ENCODE results near the gene CSMD2.

CSMD2 gene

GRCh38 chr1:33985656-33986055 lies 179.4 kb downstream of the CSMD2 start:
- no peaks in the 10 kb centered on the region for H3K27me3 ChIP-seq (ENCODE audit: insufficient read depth, low read length, poor library complexity, severe bottlenecking)
- no peak overlapping the region for H2AFZ ChIP-seq (ENCODE audit: low read length)
- H3K9ac ChIP-seq (ENCODE audit: low read depth, low read length, poor library complexity, severe bottlenecking) = no peak overlapping the region
- TF ChIP-seq EZH2phosphoT487 (IDR thresholded peaks at IDR 0.05; ENCODE audit: borderline replicate concordance) = no peak
- TF ChIP-seq CTCF (conservative IDR thresholded peaks at IDR 0.05; ENCODE audit: low read length) = no peak
- H3K4me3 ChIP-seq (ENCODE audit: low read length, poor library complexity, severe bottlenecking) = no peak overlapping the region
- H3K9me2 ChIP-seq (replicated peaks; ENCODE audit: low read depth, low read length) = no peaks in the 10 kb centered on the region
- no peaks in the 10 kb centered on the region for H3F3A ChIP-seq (ENCODE audit: low read depth)
- no peaks in the 10 kb centered on the region for H3K79me2 ChIP-seq (ENCODE audit: insufficient read depth, low read length)
- no peaks in the 10 kb centered on the region for H4K20me1 ChIP-seq (ENCODE audit: insufficient read depth, low read length, poor library complexity, severe bottlenecking)
- H3K4me1 ChIP-seq (ENCODE audit: insufficient read depth, low read length, poor library complexity, severe bottlenecking) = no peaks in the 10 kb centered on the region
- H3K9me3 ChIP-seq (ENCODE audit: insufficient read depth, low read depth, low read length) = no peaks in the 10 kb centered on the region
- H3K36me3 ChIP-seq (ENCODE audit: insufficient read depth, low read length) = no peaks in the 10 kb centered on the region
- H3K4me2 ChIP-seq (ENCODE audit: low read depth, low read length, poor library complexity, severe bottlenecking) = no peak overlapping the region

GRCh38 chr1:33984906-33985565 lies 180.0 kb downstream of the CSMD2 start:
- TF ChIP-seq EZH2phosphoT487 (IDR thresholded peaks at IDR 0.05; ENCODE audit: borderline replicate concordance) (no peak), CTCF (conservative IDR thresholded peaks at IDR 0.05; ENCODE audit: low read length) (no peak)
- H3K9ac ChIP-seq (ENCODE audit: low read depth, low read length, poor library complexity, severe bottlenecking) = no peak overlapping the region
- H2AFZ ChIP-seq (ENCODE audit: low read length) = no peak overlapping the region

GRCh38 chr1:33982419-33982818 lies 182.6 kb downstream of the CSMD2 start:
- no peak overlapping the region for H3K9ac ChIP-seq (ENCODE audit: low read depth, low read length, poor library complexity, severe bottlenecking)
- no peak overlapping the region for H2AFZ ChIP-seq (ENCODE audit: low read length)
- no peaks in the 10 kb centered on the region for H3K9me3 ChIP-seq (ENCODE audit: insufficient read depth, low read depth, low read length)
- no peaks in the 10 kb centered on the region for H3K79me2 ChIP-seq (ENCODE audit: insufficient read depth, low read length)
- H3K36me3 ChIP-seq (ENCODE audit: insufficient read depth, low read length) = no peaks in the 10 kb centered on the region
- H3K9me2 ChIP-seq (replicated peaks; ENCODE audit: low read depth, low read length) = no peaks in the 10 kb centered on the region
- H3K4me3 ChIP-seq (ENCODE audit: low read length, poor library complexity, severe bottlenecking) = no peak overlapping the region
- H3K4me2 ChIP-seq (ENCODE audit: low read depth, low read length, poor library complexity, severe bottlenecking) = no peak overlapping the region
- H3F3A ChIP-seq (ENCODE audit: low read depth) = no peaks in the 10 kb centered on the region
- TF ChIP-seq EZH2phosphoT487 (IDR thresholded peaks at IDR 0.05; ENCODE audit: borderline replicate concordance) (no peak), CTCF (conservative IDR thresholded peaks at IDR 0.05; ENCODE audit: low read length) (no peak)
- no peaks in the 10 kb centered on the region for H4K20me1 ChIP-seq (ENCODE audit: insufficient read depth, low read length, poor library complexity, severe bottlenecking)
- no peaks in the 10 kb centered on the region for H3K27me3 ChIP-seq (ENCODE audit: insufficient read depth, low read length, poor library complexity, severe bottlenecking)
- H3K4me1 ChIP-seq (ENCODE audit: insufficient read depth, low read length, poor library complexity, severe bottlenecking) = no peaks in the 10 kb centered on the region

More at GRCh38 chr1:33984906-33985565, 180.0 kb downstream of the CSMD2 start:
- no peaks in the 10 kb centered on the region for H3K9me3 ChIP-seq (ENCODE audit: insufficient read depth, low read depth, low read length)
- H3K27me3 ChIP-seq (ENCODE audit: insufficient read depth, low read length, poor library complexity, severe bottlenecking) = no peaks in the 10 kb centered on the region
- H3F3A ChIP-seq (ENCODE audit: low read depth) = no peaks in the 10 kb centered on the region
- no peaks in the 10 kb centered on the region for H3K4me1 ChIP-seq (ENCODE audit: insufficient read depth, low read length, poor library complexity, severe bottlenecking)
- no peak overlapping the region for H3K4me3 ChIP-seq (ENCODE audit: low read length, poor library complexity, severe bottlenecking)
- H3K79me2 ChIP-seq (ENCODE audit: insufficient read depth, low read length) = no peaks in the 10 kb centered on the region
- no peaks in the 10 kb centered on the region for H3K36me3 ChIP-seq (ENCODE audit: insufficient read depth, low read length)
- H4K20me1 ChIP-seq (ENCODE audit: insufficient read depth, low read length, poor library complexity, severe bottlenecking) = no peaks in the 10 kb centered on the region
- H3K9me2 ChIP-seq (replicated peaks; ENCODE audit: low read depth, low read length) = no peaks in the 10 kb centered on the region
- H3K4me2 ChIP-seq (ENCODE audit: low read depth, low read length, poor library complexity, severe bottlenecking) = no peak overlapping the region
